Measurements from ENCODE around the gene PSMD8.
"Not testable (repeated sequence)": the region's sequence is repeated elsewhere in the genome, so short reads cannot be mapped to it uniquely, and the experiment has no call there.

PSMD8 gene

GRCh38 chr19:38387550-38388348, 13.4 kb downstream of the PSMD8 start, which contains the start of gene GGN:
TSS of gene GGN (minus strand) at chr19:38388034. CDS start at chr19:38387261, 773 bp downstream.
- DNase-seq = peak; percentile 72

GRCh38 chr19:38388349-38389100, 14.2 kb downstream of the PSMD8 start, which contains the start of gene SPRED3:
TSS of gene SPRED3 (plus strand) at chr19:38388697. CDS start at chr19:38390303, 1,606 bp downstream.
- peak; percentile 66 for DNase-seq

GRCh38 chr19:38389101-38389925, 14.9 kb downstream of the PSMD8 start:
- no peak for DNase-seq

GRCh38 chr19:38389957-38390924, 15.9 kb downstream of the PSMD8 start:
- no peak for DNase-seq

- no peak for DNase-seq
These were observed 17.6 kb downstream of the PSMD8 start for GRCh38 chr19:38391911-38392464.

- DNase-seq = no peak
These were observed 18.4 kb downstream of the PSMD8 start for GRCh38 chr19:38392707-38393308.

- DNase-seq = no peak
These were observed 20.1 kb downstream of the PSMD8 start for GRCh38 chr19:38394488-38394887.

- DNase-seq = no peak
These were observed 21.2 kb downstream of the PSMD8 start for GRCh38 chr19:38395381-38396114.

GRCh38 chr19:38399081-38399480, 24.7 kb downstream of the PSMD8 start:
- no peak for DNase-seq

- DNase-seq = no peak
These were observed 25.2 kb downstream of the PSMD8 start for GRCh38 chr19:38399537-38399936.

GRCh38 chr19:38400361-38400760, 26.0 kb downstream of the PSMD8 start:
- no peak for DNase-seq

- DNase-seq = no peak
These were observed 26.8 kb downstream of the PSMD8 start for GRCh38 chr19:38401148-38401547.

- no peak for DNase-seq
These were observed 28.2 kb downstream of the PSMD8 start for GRCh38 chr19:38402623-38402966.

- peak; percentile 94 for DNase-seq
These were observed 28.8 kb downstream of the PSMD8 start, which contains the start of gene FAM98C for GRCh38 chr19:38402967-38403674. TSS of gene FAM98C (plus strand) at chr19:38403093. CDS start at chr19:38403154, 61 bp downstream.

- DNase-seq = no peak
These were observed 30.5 kb downstream of the PSMD8 start for GRCh38 chr19:38404858-38405257.

- DNase-seq = no peak
These were observed 30.9 kb downstream of the PSMD8 start for GRCh38 chr19:38405276-38405675.

- no peak for DNase-seq
These were observed 35.3 kb downstream of the PSMD8 start for GRCh38 chr19:38409631-38410133.

- DNase-seq = not testable (repeated sequence)
These were observed 36.0 kb downstream of the PSMD8 start for GRCh38 chr19:38410407-38410806.

- no peak for DNase-seq
These were observed 36.8 kb downstream of the PSMD8 start for GRCh38 chr19:38411041-38411712.

Data from NCI-H526 treated with DMSO at 0.1 percent for 48 hours (cell line).